OCI-LY7 (cell line): ENCODE results near the gene TOR3A. TPM values are rescaled to one million over a fixed set of nuclear protein-coding genes. Genes with fewer than 3 reads are reported as not detected.

Experiments used
- BruUV-seq: library from RNA; stranded (reverse); fragments of 400-500 nt; replicated peaks from 2 replicates; lab custom pipeline; 2021; lab: Mats Ljungman, UMichigan
- CTCF ChIA-PET: fragments of 300-600 bp; sonication (Branson Sonifier 250); formaldehyde crosslinking; loops from one replicate; lab custom pipeline; 2022; ENCODE audit warnings: antibody characterized with exemption; ENCODE audit not compliant: unreplicated experiment; lab: Charles Lee
- POLR2A ChIA-PET: fragments of 300-600 bp; sonication (Branson Sonifier 250); formaldehyde crosslinking; loops from one replicate; lab custom pipeline; 2022; ENCODE audit warnings: antibody characterized with exemption; lab: Charles Lee
- DNase-seq: peaks from one replicate; pipeline ENCODE4 v3.0.0-alpha.2; 2015; ENCODE audit warnings: low spot score
- H2AFZ ChIP-seq: fragments of 200-600 bp; sonication (generic), shearing (Covaris generic); 2 replicates; pipeline ENCODE4 v1.6.1; 2014; ENCODE audit warnings: mild to moderate bottlenecking, antibody characterized with exemption, low read length, moderate library complexity
- H3K27ac ChIP-seq: fragments of 200-600 bp; sonication (generic); 2 replicates; pipeline ENCODE4 v1.5.1; 2014; ENCODE audit warnings: mixed run types, low read depth, mild to moderate bottlenecking, moderate library complexity, low read length, inconsistent platforms; ENCODE audit not compliant: poor library complexity, severe bottlenecking
- H3K36me3 ChIP-seq: fragments of 200-600 bp; sonication (generic); 2 replicates; pipeline ENCODE4 v1.6.1; 2014; ENCODE audit warnings: mild to moderate bottlenecking, antibody characterized with exemption, low read length, moderate library complexity, mixed read lengths; ENCODE audit not compliant: insufficient read depth
- H3K4me1 ChIP-seq: fragments of 200-600 bp; sonication (generic); 2 replicates; pipeline ENCODE4 v1.5.1; 2014; ENCODE audit warnings: mild to moderate bottlenecking, low read length; ENCODE audit not compliant: insufficient read depth, poor library complexity, severe bottlenecking
- H3K4me2 ChIP-seq: fragments of 200-600 bp; sonication (generic); 2 replicates; pipeline ENCODE4 v1.6.1; 2014; ENCODE audit warnings: mild to moderate bottlenecking, low read length
- H3K4me3 ChIP-seq: fragments of 200-600 bp; sonication (generic); 2 replicates; pipeline ENCODE4 v1.5.1; 2014; ENCODE audit warnings: mild to moderate bottlenecking, low read depth, low read length; ENCODE audit not compliant: poor library complexity, severe bottlenecking
- H3K79me2 ChIP-seq: fragments of 200-600 bp; sonication (generic); 2 replicates; pipeline ENCODE4 v1.6.1; 2016; ENCODE audit warnings: low read depth, mild to moderate bottlenecking, low read length, moderate library complexity, mixed read lengths; ENCODE audit not compliant: insufficient read depth
- H3K9me2 ChIP-seq: fragments of 200-600 bp; sonication (generic); 2 replicates; pipeline ENCODE4 v1.6.1; 2016; ENCODE audit warnings: mild to moderate bottlenecking, low read length, mixed read lengths; ENCODE audit not compliant: insufficient read depth
- H3K9me3 ChIP-seq: fragments of 200-600 bp; sonication (generic); 2 replicates; pipeline ENCODE4 v1.6.1; 2014; ENCODE audit warnings: mild to moderate bottlenecking, mixed run types, low read length, mixed read lengths
- H4K20me1 ChIP-seq: fragments of 200-600 bp; sonication (generic); 2 replicates; pipeline ENCODE4 v1.6.1; 2014; ENCODE audit warnings: mild to moderate bottlenecking, antibody characterized with exemption, low read length, moderate library complexity, mixed read lengths; ENCODE audit not compliant: insufficient read depth
- EZH2phosphoT487 ChIP-seq: fragments of 200-600 bp; sonication (generic); IDR thresholded peaks from 2 replicates; pipeline ENCODE4 v1.6.1; 2018; ENCODE audit warnings: low read depth, borderline replicate concordance, mild to moderate bottlenecking, mixed run types, antibody characterized with exemption, low read length, moderate library complexity, mixed read lengths
- intact Hi-C: fragments of 100-400 bp; cut with micrococcal nuclease; formaldehyde crosslinking; loops from one replicate; pipeline ENCODE4 v1.10.0; 2022; ENCODE audit not compliant: unreplicated experiment
- total RNA-seq, 2 experiments: library from RNA; depleted of rRNA in 1 of 2; stranded (reverse); fragments of >200 nt in 1 of 2; shearing (Covaris generic) in 1 of 2; gene quantifications; 2 replicates each; pipeline ENCODE4 v1.2.3, GENCODE V29; 2014 to 2022
- TF ChIP-seq, protein P1 (sequence below): fragments of 200-600 bp; sonication (generic); conservative IDR thresholded peaks from 2 replicates; pipeline ENCODE4 v1.5.1; 2014; ENCODE audit warnings: mild to moderate bottlenecking, antibody characterized with exemption, low read length, moderate library complexity, mixed read lengths

The TOR3A gene
- total RNA-seq, 2 experiments from 2014 or later = 49.0 to 66.7 TPM

DNA sequence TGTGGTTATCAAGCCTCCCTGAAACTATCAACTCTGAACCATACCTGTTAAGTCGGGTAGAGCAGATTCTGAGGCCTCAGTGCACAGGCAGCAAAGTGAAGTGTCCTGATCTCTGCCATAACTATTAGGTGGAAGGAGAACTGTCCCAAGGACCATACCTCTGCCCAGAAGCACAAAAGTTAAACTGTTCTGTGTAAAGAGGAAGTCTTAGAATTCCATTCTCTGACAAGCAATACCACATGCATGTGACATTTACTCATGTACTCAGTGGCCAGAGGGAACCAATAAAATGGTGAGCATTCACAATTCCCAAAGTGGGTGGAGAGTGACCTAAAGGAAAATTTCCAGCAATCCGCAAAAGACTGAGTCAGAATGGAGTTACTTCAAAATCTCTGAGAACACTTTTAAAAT lies 61.0 kb downstream of the TOR3A start:
- Histone ChIP-seq H3K4me2 (no peak overlapping the region), H3K27ac (no peak overlapping the region), H3K4me3 (no peak overlapping the region), H3K79me2 (no peaks in the 10 kb centered on the region), H3K9me2 (no peaks in the 10 kb centered on the region), H3K36me3 (0 out of 2 replicates have a peak, but pooled peaks cover 8% of the 10 kb centered on the region), H4K20me1 (no peaks in the 10 kb centered on the region), H2AFZ (no peak overlapping the region), H3K9me3 (no peaks in the 10 kb centered on the region), H3K4me1 (no peaks in the 10 kb centered on the region)
- POLR2A ChIA-PET = interaction anchor here (0.6 to 1.4 kb wide), 6 partner anchors 9 to 60 kb away, joined by 3 to 5 read pairs (median 3); no protein-coding TSS in a partner anchor
- no TSS peak for BruUV-seq
- CTCF ChIA-PET = no interaction called here
- intact Hi-C loops = no loop called here
- DNase-seq = no peak
- TF ChIP-seq, protein P1, sequence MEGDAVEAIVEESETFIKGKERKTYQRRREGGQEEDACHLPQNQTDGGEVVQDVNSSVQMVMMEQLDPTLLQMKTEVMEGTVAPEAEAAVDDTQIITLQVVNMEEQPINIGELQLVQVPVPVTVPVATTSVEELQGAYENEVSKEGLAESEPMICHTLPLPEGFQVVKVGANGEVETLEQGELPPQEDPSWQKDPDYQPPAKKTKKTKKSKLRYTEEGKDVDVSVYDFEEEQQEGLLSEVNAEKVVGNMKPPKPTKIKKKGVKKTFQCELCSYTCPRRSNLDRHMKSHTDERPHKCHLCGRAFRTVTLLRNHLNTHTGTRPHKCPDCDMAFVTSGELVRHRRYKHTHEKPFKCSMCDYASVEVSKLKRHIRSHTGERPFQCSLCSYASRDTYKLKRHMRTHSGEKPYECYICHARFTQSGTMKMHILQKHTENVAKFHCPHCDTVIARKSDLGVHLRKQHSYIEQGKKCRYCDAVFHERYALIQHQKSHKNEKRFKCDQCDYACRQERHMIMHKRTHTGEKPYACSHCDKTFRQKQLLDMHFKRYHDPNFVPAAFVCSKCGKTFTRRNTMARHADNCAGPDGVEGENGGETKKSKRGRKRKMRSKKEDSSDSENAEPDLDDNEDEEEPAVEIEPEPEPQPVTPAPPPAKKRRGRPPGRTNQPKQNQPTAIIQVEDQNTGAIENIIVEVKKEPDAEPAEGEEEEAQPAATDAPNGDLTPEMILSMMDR = no peak
- TF ChIP-seq EZH2phosphoT487 = no peak

DNA sequence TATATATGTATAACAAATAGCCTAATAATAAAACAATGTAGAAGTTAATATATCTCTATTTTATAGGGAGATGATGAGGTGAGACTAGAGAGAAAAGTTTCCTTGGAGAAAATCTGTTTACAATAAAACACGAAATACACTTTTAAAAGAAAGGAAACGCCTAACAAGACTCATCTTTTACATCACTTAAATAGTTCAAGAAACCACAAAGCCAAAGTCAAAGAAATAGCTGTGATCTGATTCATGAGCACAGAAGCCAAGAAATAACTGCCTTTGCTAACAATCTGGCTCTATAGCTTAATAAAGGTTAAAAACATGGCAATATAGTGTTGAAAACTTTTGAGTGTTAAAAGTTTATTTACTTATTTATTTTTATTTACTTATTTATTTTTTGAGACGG lies 61.5 kb downstream of the TOR3A start:
- H3K9me2 ChIP-seq = no peaks in the 10 kb centered on the region
- no peak overlapping the region for H2AFZ ChIP-seq
- no peaks in the 10 kb centered on the region for H3K79me2 ChIP-seq
- no peak overlapping the region for H3K4me3 ChIP-seq
- TF ChIP-seq, protein P1 = no peak
- TF ChIP-seq EZH2phosphoT487 = no peak
- BruUV-seq = no TSS peak
- no peak overlapping the region for H3K27ac ChIP-seq
- no peak for DNase-seq
- H3K36me3 ChIP-seq = peaks cover 11% of the 10 kb centered on the region; the same call in 1 of the 2 replicates
- H3K9me3 ChIP-seq = no peaks in the 10 kb centered on the region
- H4K20me1 ChIP-seq = no peaks in the 10 kb centered on the region
- intact Hi-C loops = no loop called here
- H3K4me2 ChIP-seq = no peak overlapping the region
- no peaks in the 10 kb centered on the region for H3K4me1 ChIP-seq
- CTCF ChIA-PET = no interaction called here
- POLR2A ChIA-PET = interaction anchor here (1.2 kb wide), 1 partner anchor 13 kb away, joined by 3 read pairs; no protein-coding TSS in a partner anchor

DNA sequence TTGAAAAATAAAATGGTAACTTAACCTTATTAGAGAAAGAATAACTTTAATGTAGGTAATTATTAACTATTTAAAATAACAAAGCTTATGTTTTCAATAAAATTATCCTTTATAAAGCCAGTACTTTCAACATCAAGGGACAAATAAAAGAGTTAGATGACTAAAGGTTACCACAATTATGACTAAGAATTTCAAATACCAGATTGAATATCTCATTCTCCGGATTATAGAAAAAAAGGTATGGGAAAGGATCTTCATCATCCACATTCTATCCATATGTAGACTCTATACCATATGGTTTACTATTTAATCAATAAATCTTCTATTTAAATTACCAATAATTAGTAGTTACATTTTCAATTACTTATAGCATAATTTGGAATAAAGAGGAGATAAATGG lies 62.8 kb downstream of the TOR3A start:
- Histone ChIP-seq H3K4me3 (no peak overlapping the region), H3K4me1 (no peaks in the 10 kb centered on the region), H3K36me3 (peaks cover 13% of the 10 kb centered on the region; the same call in 1 of the 2 replicates), H3K9me3 (no peaks in the 10 kb centered on the region), H2AFZ (no peak overlapping the region), H3K79me2 (no peaks in the 10 kb centered on the region), H3K27ac (no peak overlapping the region), H3K9me2 (no peaks in the 10 kb centered on the region), H4K20me1 (no peaks in the 10 kb centered on the region), H3K4me2 (no peak overlapping the region)
- DNase-seq = no peak
- ChIA-PET POLR2A (no interaction called here), CTCF (no interaction called here)
- no peak for TF ChIP-seq EZH2phosphoT487
- TF ChIP-seq, protein P1 = no peak
- intact Hi-C loops = no loop called here
- no TSS peak for BruUV-seq
